Upper lobe of left lung (tissue), 6 donors: ENCODE measurements around the gene CD44. TPM values are rescaled to one million over a fixed set of nuclear protein-coding genes. Genes with fewer than 3 reads are reported as not detected.

Source experiments
- ATAC-seq, 2 donors: fragments of 200-7000 bp; cut with Tn5 transposase; one replicate each; pipeline ENCODE4 v1.9.1; 2022; ENCODE audit warnings: mild to moderate bottlenecking in 2 of 2, moderate library complexity in 2 of 2; ENCODE audit not compliant: low FRiP score in 2 of 2
- DNase-seq, 2 donors: peaks; one replicate each; pipeline ENCODE4 v3.0.0-alpha.2; 2019 to 2020
- H3K27ac ChIP-seq, 4 donors: fragments of 200-600 bp; sonication (generic); one replicate each; pipeline ENCODE4 v1.5.1; 2016 to 2019
- H3K27me3 ChIP-seq, 4 donors: fragments of 200-600 bp; sonication (generic); one replicate each; pipeline ENCODE4 v1.5.1; 2017 to 2019
- H3K36me3 ChIP-seq, 4 donors: fragments of 200-600 bp; sonication (generic); one replicate each; pipeline ENCODE4 v1.5.1; 2016 to 2019
- H3K4me1 ChIP-seq, 4 donors: fragments of 200-600 bp; sonication (generic); one replicate each; pipeline ENCODE4 v1.5.1; 2018 to 2019
- H3K4me3 ChIP-seq, 4 donors: fragments of 200-600 bp; sonication (generic); one replicate each; pipeline ENCODE4 v1.5.1; 2017 to 2019; ENCODE audit warnings: mild to moderate bottlenecking in 2 of 4, moderate library complexity in 1 of 4
- H3K9me3 ChIP-seq, 4 donors: fragments of 200-600 bp; sonication (generic); one replicate each; pipeline ENCODE4 v1.5.1; 2018 to 2019
- CTCF ChIP-seq, 6 experiments: fragments of 450-650 bp in 4 of 6; fragments of 200-600 bp in 2 of 6; sonication (generic) in 2 of 6; IDR thresholded peaks; one replicate each; pipeline ENCODE4 v1.5.1; 2016 to 2019; ENCODE audit warnings: antibody characterized with exemption in 6 of 6
- EP300 ChIP-seq, 4 donors: sonication (generic); formaldehyde crosslinking; IDR thresholded peaks; one replicate each; pipeline ENCODE4 v1.5.1; 2017; ENCODE audit warnings: antibody characterized with exemption in 4 of 4, control low read depth in 2 of 4
- POLR2A ChIP-seq, 4 donors: fragments of 450-650 bp; IDR thresholded peaks; one replicate each; pipeline ENCODE4 v1.5.1; 2016 to 2017; ENCODE audit warnings: antibody characterized with exemption in 4 of 4, mild to moderate bottlenecking in 2 of 4
- POLR2AphosphoS5 ChIP-seq, 2 donors: sonication (generic); formaldehyde crosslinking; IDR thresholded peaks; one replicate each; pipeline ENCODE4 v1.5.1; 2017; ENCODE audit warnings: antibody characterized with exemption in 2 of 2
- WGBS, 2 donors: methylation state at CpG; one replicate each; pipeline ENCODE4 v1.1.5; 2017 to 2018; 5-methylcytosine and 5-hydroxymethylcytosine counted together
- total RNA-seq, 6 donors: library from RNA; depleted of rRNA in 4 of 6; stranded (reverse); fragments of >200 nt in 4 of 6; gene quantifications; one replicate each; pipeline versions ENCODE4 v1.1.0 to v1.2.1, GENCODE V29; 2016 to 2021
- donor health status: DM: no; HTN: no; CAD: no; lungs with moderate emphysema.
- donor health status: DM: no; HTN: yes; CAD: no; lungs with severe emphysema.

Gene CD44
- total RNA-seq, 6 donors from 2014 or later = 454 to 696 (median 551) TPM

GRCh38 chr11:35207471-35208403 is 68.8 kb downstream of the CD44 start:
- Histone ChIP-seq H3K27ac (no peak overlapping the region), H3K9me3 (no peaks in the 10 kb centered on the region), H3K27me3 (no peaks in the 10 kb centered on the region), H3K36me3 (peaks cover 7 to 59% (median 19%) of the 10 kb centered on the region in 4 donors), H3K4me1 (peaks cover 0 to 11% (median 4%) of the 10 kb centered on the region in 4 donors), H3K4me3 (no peak overlapping the region)
- 88 to 91% methylated on average over 10 of the region's 10 CpGs for WGBS, 2 donors
- TF ChIP-seq POLR2AphosphoS5 (IDR thresholded peaks at IDR 0.05) (no peak), EP300 (IDR thresholded peaks at IDR 0.05) (no peak), CTCF (IDR thresholded peaks at IDR 0.05) (no peak), POLR2A (IDR thresholded peaks at IDR 0.05) (no peak)
- DNase-seq = no peak
- no peak for ATAC-seq

GRCh38 chr11:35208795-35209194 is 69.8 kb downstream of the CD44 start:
- WGBS, 2 donors = 69 to 91% methylated on average over 4 of the region's 4 CpGs
- no peak for ATAC-seq
- TF ChIP-seq CTCF (IDR thresholded peaks at IDR 0.05) (no peak), EP300 (IDR thresholded peaks at IDR 0.05) (no peak), POLR2A (IDR thresholded peaks at IDR 0.05) (no peak), POLR2AphosphoS5 (IDR thresholded peaks at IDR 0.05) (no peak)
- Histone ChIP-seq H3K36me3 (peaks cover 7 to 55% (median 19%) of the 10 kb centered on the region in 4 donors), H3K27me3 (no peaks in the 10 kb centered on the region), H3K27ac (no peak overlapping the region), H3K9me3 (no peaks in the 10 kb centered on the region), H3K4me1 (peaks cover 0 to 19% (median 11%) of the 10 kb centered on the region in 4 donors), H3K4me3 (no peak overlapping the region)
- DNase-seq = no peak

GRCh38 chr11:35210876-35211546 is 72.0 kb downstream of the CD44 start:
- DNase-seq = no peak
- Histone ChIP-seq H3K36me3 (peaks cover 8 to 44% (median 11%) of the 10 kb centered on the region in 4 donors), H3K27me3 (no peaks in the 10 kb centered on the region), H3K4me3 (no peak overlapping the region), H3K27ac (peak overlapping the region in 2 of 4 donors; percentile 13 to 81), H3K9me3 (no peaks in the 10 kb centered on the region), H3K4me1 (peaks cover 4 to 31% (median 14%) of the 10 kb centered on the region in 4 donors)
- TF ChIP-seq POLR2AphosphoS5 (IDR thresholded peaks at IDR 0.05) (no peak), CTCF (IDR thresholded peaks at IDR 0.05) (no peak), EP300 (IDR thresholded peaks at IDR 0.05) (no peak), POLR2A (IDR thresholded peaks at IDR 0.05) (no peak)
- WGBS, 2 donors = 87 to 89% methylated on average over 3 of the region's 3 CpGs
- no peak for ATAC-seq

GRCh38 chr11:35211952-35212351 is 73.0 kb downstream of the CD44 start:
- Histone ChIP-seq H3K27ac (peak overlapping the region; percentile 68 to 81 (median 78)), H3K9me3 (no peaks in the 10 kb centered on the region), H3K4me1 (peaks cover 4 to 31% (median 14%) of the 10 kb centered on the region in 4 donors), H3K4me3 (no peak overlapping the region), H3K36me3 (peaks cover 7 to 47% (median 15%) of the 10 kb centered on the region in 4 donors), H3K27me3 (no peaks in the 10 kb centered on the region)
- DNase-seq = no peak
- TF ChIP-seq POLR2A (IDR thresholded peaks at IDR 0.05) (no peak), EP300 (IDR thresholded peaks at IDR 0.05) (no peak)
- WGBS, 2 donors = 72 to 83% methylated on average over 3 of the region's 3 CpGs
- ATAC-seq = peak in 1 of 2 donors; percentile 43

- peaks cover 8 to 55% (median 24%) of the 10 kb centered on the region in 4 donors for H3K36me3 ChIP-seq
- no peaks in the 10 kb centered on the region for H3K9me3 ChIP-seq
- ATAC-seq (no peak), DNase-seq (no peak)
- peaks cover 4 to 31% (median 14%) of the 10 kb centered on the region in 4 donors for H3K4me1 ChIP-seq
- peak overlapping the region in 2 of 4 donors; percentile 36 to 43 for H3K27ac ChIP-seq
- H3K4me3 ChIP-seq = no peak overlapping the region
- no peaks in the 10 kb centered on the region for H3K27me3 ChIP-seq
- TF ChIP-seq EP300 (IDR thresholded peaks at IDR 0.05) (no peak), POLR2A (IDR thresholded peaks at IDR 0.05) (no peak), POLR2AphosphoS5 (IDR thresholded peaks at IDR 0.05) (no peak), CTCF (IDR thresholded peaks at IDR 0.05) (no peak)
- 70 to 81% methylated on average over 2 of the region's 2 CpGs for WGBS, 2 donors
Observed at GRCh38 chr11:35214226-35214770, 75.3 kb downstream of the CD44 start.
